ENCODE data around the gene ATP2A1.
"Not testable (repeated sequence)": the region's sequence is repeated elsewhere in the genome, so short reads cannot be mapped to it uniquely, and the experiment has no call there.

The ATP2A1 gene

GRCh38 chr16:28910086-28911031, 32.1 kb downstream of the ATP2A1 start:
- no peak for DNase-seq (ENCODE audit: low spot score)

GRCh38 chr16:28912558-28912957, 34.3 kb downstream of the ATP2A1 start:
- DNase-seq (ENCODE audit: low spot score): no peak

GRCh38 chr16:28913946-28914724, 35.8 kb downstream of the ATP2A1 start:
- DNase-seq (ENCODE audit: low spot score): no peak

- no peak for DNase-seq (ENCODE audit: low spot score)
Observed at GRCh38 chr16:28915181-28915580, 36.9 kb downstream of the ATP2A1 start.

DNA sequence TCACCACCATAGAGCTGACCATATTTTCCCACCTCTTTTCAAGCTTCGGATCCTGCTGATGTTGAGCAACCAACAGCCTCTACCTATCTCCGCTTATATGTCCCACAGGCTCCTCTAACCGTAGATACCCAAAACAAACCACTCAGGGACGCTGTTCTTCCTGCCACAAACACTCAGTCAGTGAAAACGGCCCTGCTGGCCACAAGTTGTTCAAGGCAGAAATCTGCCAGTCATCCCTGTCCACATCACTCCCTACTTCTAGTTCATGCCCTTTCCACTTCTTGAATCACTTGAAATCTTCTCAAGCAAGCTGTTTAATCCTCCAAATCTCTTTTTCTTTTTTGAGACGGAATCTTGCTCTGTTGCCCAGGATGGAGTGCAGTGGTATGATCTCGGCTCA, 38.8 kb downstream of the ATP2A1 start:
- no peak for DNase-seq (ENCODE audit: low spot score)

GRCh38 chr16:28918698-28919097, 40.4 kb downstream of the ATP2A1 start:
- DNase-seq (ENCODE audit: low spot score): no peak

DNA sequence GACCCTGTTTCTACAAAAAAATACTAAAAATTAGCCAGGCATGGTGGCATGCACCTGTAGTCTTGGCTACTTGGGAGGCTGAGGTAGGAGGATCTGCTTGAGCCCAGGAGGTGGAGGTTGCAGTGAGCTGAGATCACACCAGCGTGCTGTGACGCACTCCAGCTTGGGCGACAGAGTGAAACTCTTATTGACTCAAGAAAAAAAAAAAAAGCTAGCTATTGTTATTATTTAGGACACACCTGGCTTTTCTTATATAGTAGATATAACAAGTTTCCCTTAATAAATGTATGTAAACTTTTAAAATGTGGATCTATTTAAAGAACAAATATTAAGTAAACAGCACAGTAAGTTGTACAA, 44.9 kb downstream of the ATP2A1 start:
- DNase-seq (ENCODE audit: low spot score): no peak

GRCh38 chr16:28923652-28924398, 45.5 kb downstream of the ATP2A1 start:
- no peak for DNase-seq (ENCODE audit: low spot score)

- DNase-seq (ENCODE audit: low spot score): no peak
Observed at GRCh38 chr16:28924399-28924761, 46.1 kb downstream of the ATP2A1 start.

GRCh38 chr16:28924762-28925385, 46.6 kb downstream of the ATP2A1 start, which contains the start of gene RABEP2:
Gene RABEP2, minus strand, starts transcription at chr16:28925238. Its CDS starts 75 bp downstream, at chr16:28925163.
- peak; percentile 91 for DNase-seq (ENCODE audit: low spot score)

- DNase-seq (ENCODE audit: low spot score): no peak
Observed at GRCh38 chr16:28925386-28926228, 47.3 kb downstream of the ATP2A1 start.

DNA sequence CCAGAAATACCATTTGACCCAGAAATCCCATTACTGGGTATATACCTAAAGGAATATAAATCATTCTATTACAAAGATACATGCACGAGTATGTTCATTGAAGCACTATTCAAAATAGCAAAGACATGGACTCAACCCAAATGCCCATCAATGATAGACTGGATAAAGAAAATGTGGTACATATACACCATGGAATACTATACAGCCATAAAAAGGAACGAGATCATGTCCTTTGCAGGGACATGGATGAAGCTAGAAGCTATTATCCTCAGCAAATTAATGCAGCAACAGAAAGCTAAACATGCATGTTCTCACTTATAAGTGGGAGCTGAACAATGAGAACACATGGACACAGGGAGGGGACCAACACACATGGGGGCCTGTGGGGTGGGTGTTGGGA, 48.0 kb downstream of the ATP2A1 start:
- not testable (repeated sequence) for DNase-seq (ENCODE audit: low spot score)

GRCh38 chr16:28927815-28928214, 49.5 kb downstream of the ATP2A1 start:
- DNase-seq (ENCODE audit: low spot score): no peak

GRCh38 chr16:28930203-28930602, 51.9 kb downstream of the ATP2A1 start:
- DNase-seq (ENCODE audit: low spot score): no peak

DNA sequence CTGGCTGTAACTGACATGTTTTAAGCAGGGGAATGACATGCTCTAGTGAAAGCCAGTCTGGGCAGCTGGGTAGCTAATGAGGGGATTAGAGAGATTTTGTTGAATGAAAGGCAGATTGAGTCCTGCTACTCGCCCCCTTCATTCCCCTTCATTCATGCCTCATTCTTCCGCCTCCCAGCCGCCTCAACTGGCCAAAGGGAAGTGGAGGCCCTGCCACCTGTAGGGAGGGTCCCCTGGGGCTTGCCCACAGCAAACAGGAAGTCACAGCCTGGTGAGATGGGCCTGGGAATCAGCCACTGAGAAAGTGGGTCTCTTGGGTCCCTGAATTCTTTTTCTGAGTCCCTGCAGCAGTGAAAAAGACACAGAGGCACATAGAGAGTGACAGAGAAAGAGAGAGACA, 52.4 kb downstream of the ATP2A1 start:
- DNase-seq (ENCODE audit: low spot score): no peak

- DNase-seq (ENCODE audit: low spot score): no peak
Observed at GRCh38 chr16:28931801-28932225, 53.5 kb downstream of the ATP2A1 start, which contains the start of gene CD19. Gene CD19, plus strand, starts transcription at chr16:28931971. Its CDS starts 30 bp downstream, at chr16:28932001.

DNA sequence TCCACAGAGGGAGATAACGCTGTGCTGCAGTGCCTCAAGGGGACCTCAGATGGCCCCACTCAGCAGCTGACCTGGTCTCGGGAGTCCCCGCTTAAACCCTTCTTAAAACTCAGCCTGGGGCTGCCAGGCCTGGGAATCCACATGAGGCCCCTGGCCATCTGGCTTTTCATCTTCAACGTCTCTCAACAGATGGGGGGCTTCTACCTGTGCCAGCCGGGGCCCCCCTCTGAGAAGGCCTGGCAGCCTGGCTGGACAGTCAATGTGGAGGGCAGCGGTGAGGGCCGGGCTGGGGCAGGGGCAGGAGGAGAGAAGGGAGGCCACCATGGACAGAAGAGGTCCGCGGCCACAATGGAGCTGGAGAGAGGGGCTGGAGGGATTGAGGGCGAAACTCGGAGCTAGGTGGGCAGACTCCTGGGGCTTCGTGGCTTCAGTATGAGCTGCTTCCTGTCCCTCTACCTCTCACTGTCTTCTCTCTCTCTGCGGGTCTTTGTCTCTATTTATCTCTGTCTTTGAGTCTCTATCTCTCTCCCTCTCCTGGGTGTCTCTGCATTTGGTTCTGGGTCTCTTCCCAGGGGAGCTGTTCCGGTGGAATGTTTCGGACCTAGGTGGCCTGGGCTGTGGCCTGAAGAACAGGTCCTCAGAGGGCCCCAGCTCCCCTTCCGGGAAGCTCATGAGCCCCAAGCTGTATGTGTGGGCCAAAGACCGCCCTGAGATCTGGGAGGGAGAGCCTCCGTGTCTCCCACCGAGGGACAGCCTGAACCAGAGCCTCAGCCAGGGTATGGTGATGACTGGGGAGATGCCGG, 54.3 kb downstream of the ATP2A1 start:
- no peak for DNase-seq (ENCODE audit: low spot score)

- DNase-seq (ENCODE audit: low spot score): no peak
Observed at GRCh38 chr16:28933171-28933570, 54.9 kb downstream of the ATP2A1 start.

GRCh38 chr16:28935346-28935745, 57.1 kb downstream of the ATP2A1 start:
- no peak for DNase-seq (ENCODE audit: low spot score)

Measured in hematopoietic multipotent progenitor cell treated with erythropoietin and hydrocortisone succinate and interleukin-3 and kit ligand, for 17 days (in vitro differentiated cells).